Loucy (cell line): ENCODE measurements around the gene C3orf80.
"Not testable (repeated sequence)": the region's sequence is repeated elsewhere in the genome, so short reads cannot be mapped to it uniquely, and the experiment has no call there.

ENCODE experiments used
- H2AFZ ChIP-seq: fragments of 200-600 bp; sonication (generic); 2 replicates; pipeline ENCODE4 v1.6.0; 2016; ENCODE audit warnings: antibody characterized with exemption, mild to moderate bottlenecking, low read length, moderate library complexity
- H3F3A ChIP-seq: fragments of 200-600 bp; 2 replicates; pipeline ENCODE4 v1.6.0; 2016; ENCODE audit warnings: antibody characterized with exemption, low read depth, mild to moderate bottlenecking
- H3K27me3 ChIP-seq: fragments of 200-600 bp; sonication (generic); 2 replicates; pipeline ENCODE4 v1.6.1; 2014; ENCODE audit warnings: low read length, mild to moderate bottlenecking; ENCODE audit not compliant: insufficient read depth, poor library complexity, severe bottlenecking
- H3K36me3 ChIP-seq: fragments of 200-600 bp; sonication (generic); 2 replicates; pipeline ENCODE4 v1.6.1; 2016; ENCODE audit warnings: low read length; ENCODE audit not compliant: insufficient read depth
- H3K4me1 ChIP-seq: fragments of 200-600 bp; sonication (generic); 2 replicates; pipeline ENCODE4 v1.5.1; 2014; ENCODE audit warnings: low read length, mild to moderate bottlenecking; ENCODE audit not compliant: insufficient read depth, poor library complexity, severe bottlenecking
- H3K4me2 ChIP-seq: fragments of 200-600 bp; sonication (generic); 2 replicates; pipeline ENCODE4 v1.6.0; 2014; ENCODE audit warnings: antibody characterized with exemption, low read length, low read depth, mild to moderate bottlenecking; ENCODE audit not compliant: poor library complexity, severe bottlenecking
- H3K4me3 ChIP-seq: fragments of 200-600 bp; sonication (generic); 2 replicates; pipeline ENCODE4 v1.5.1; 2014; ENCODE audit warnings: low read length, mild to moderate bottlenecking, mixed read lengths; ENCODE audit not compliant: poor library complexity, severe bottlenecking
- H3K79me2 ChIP-seq: fragments of 200-600 bp; sonication (generic); 2 replicates; pipeline ENCODE4 v1.6.1; 2014; ENCODE audit warnings: low read length; ENCODE audit not compliant: insufficient read depth
- H3K9ac ChIP-seq: fragments of 200-600 bp; sonication (generic); 2 replicates; pipeline ENCODE4 v1.6.0; 2014; ENCODE audit warnings: mild to moderate bottlenecking, low read depth, low read length, moderate library complexity; ENCODE audit not compliant: poor library complexity, severe bottlenecking
- H3K9me2 ChIP-seq: fragments of 200-600 bp; sonication (generic); replicated peaks from 2 replicates; pipeline ENCODE4 v1.6.1; 2016; ENCODE audit warnings: low read depth, low read length, mixed read lengths
- H3K9me3 ChIP-seq: fragments of 200-600 bp; sonication (generic); 2 replicates; pipeline ENCODE4 v1.6.1; 2014; ENCODE audit warnings: mild to moderate bottlenecking, antibody characterized with exemption, low read length, low read depth; ENCODE audit not compliant: insufficient read depth
- H4K20me1 ChIP-seq: fragments of 200-600 bp; sonication (generic); 2 replicates; pipeline ENCODE4 v1.6.0; 2014; ENCODE audit warnings: antibody characterized with exemption, low read length, mild to moderate bottlenecking; ENCODE audit not compliant: insufficient read depth, poor library complexity, severe bottlenecking
- EZH2phosphoT487 ChIP-seq: fragments of 200-600 bp; IDR thresholded peaks from 2 replicates; pipeline ENCODE4 v1.6.1; 2018; ENCODE audit warnings: antibody characterized with exemption, mild to moderate bottlenecking, moderate library complexity, borderline replicate concordance
- TF ChIP-seq, protein P1 (sequence below): fragments of 200-600 bp; sonication (generic); conservative IDR thresholded peaks from 2 replicates; pipeline ENCODE4 v1.5.1; 2014; ENCODE audit warnings: mild to moderate bottlenecking, antibody characterized with exemption, low read length

C3orf80 gene

DNA sequence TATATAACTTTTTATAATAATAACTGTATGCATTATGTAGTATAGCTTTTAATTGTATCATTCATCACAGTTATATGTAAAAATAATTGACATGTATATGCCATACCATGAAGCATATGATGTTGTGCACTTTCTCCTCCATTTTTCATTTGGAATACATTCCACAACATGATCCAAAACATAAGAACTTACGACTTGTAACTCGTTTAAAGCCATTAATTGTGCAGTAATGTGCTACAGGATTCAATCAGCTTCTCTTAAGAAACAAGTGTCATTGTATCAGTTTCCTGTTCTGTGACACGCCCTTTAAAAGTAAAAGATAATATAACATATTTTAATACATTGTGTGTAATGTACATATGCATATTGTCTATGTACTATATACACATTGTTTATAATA is 2.2 kb downstream of the C3orf80 start:
- TF ChIP-seq EZH2phosphoT487: no peak
- TF ChIP-seq, protein P1, sequence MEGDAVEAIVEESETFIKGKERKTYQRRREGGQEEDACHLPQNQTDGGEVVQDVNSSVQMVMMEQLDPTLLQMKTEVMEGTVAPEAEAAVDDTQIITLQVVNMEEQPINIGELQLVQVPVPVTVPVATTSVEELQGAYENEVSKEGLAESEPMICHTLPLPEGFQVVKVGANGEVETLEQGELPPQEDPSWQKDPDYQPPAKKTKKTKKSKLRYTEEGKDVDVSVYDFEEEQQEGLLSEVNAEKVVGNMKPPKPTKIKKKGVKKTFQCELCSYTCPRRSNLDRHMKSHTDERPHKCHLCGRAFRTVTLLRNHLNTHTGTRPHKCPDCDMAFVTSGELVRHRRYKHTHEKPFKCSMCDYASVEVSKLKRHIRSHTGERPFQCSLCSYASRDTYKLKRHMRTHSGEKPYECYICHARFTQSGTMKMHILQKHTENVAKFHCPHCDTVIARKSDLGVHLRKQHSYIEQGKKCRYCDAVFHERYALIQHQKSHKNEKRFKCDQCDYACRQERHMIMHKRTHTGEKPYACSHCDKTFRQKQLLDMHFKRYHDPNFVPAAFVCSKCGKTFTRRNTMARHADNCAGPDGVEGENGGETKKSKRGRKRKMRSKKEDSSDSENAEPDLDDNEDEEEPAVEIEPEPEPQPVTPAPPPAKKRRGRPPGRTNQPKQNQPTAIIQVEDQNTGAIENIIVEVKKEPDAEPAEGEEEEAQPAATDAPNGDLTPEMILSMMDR: no peak
- H3K4me1 ChIP-seq: no peaks in the 10 kb centered on the region
- no peak overlapping the region for H2AFZ ChIP-seq
- H3K27me3 ChIP-seq: no peaks in the 10 kb centered on the region
- no peaks in the 10 kb centered on the region for H3K9me2 ChIP-seq
- no peak overlapping the region for H3K4me3 ChIP-seq
- H3F3A ChIP-seq: no peaks in the 10 kb centered on the region
- no peaks in the 10 kb centered on the region for H3K79me2 ChIP-seq
- no peaks in the 10 kb centered on the region for H4K20me1 ChIP-seq
- no peaks in the 10 kb centered on the region for H3K36me3 ChIP-seq
- H3K9ac ChIP-seq: no peak overlapping the region
- H3K9me3 ChIP-seq: no peaks in the 10 kb centered on the region
- no peak overlapping the region for H3K4me2 ChIP-seq

DNA sequence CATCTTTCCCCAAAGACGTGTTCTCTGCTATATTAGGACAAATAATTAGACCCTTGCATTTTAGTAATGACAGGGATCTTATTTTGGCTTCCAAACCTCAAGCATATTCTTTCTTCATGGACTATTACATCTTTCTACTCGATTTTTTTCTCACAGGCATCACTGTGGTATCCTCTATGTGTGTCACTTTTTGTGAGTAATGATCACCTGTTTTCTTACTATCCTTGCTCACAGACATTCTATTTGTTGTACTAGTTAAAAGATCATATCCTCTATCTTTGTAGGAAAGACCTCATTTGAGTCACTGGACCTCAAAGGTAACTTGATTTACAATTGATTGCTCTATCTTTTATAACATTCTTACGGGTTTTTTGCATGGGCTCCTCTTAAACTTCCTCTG is 6.8 kb downstream of the C3orf80 start:
- no peaks in the 10 kb centered on the region for H3K79me2 ChIP-seq
- H3K27me3 ChIP-seq: no peaks in the 10 kb centered on the region
- H3K9ac ChIP-seq: no peak overlapping the region
- no peaks in the 10 kb centered on the region for H3K36me3 ChIP-seq
- no peaks in the 10 kb centered on the region for H3K4me1 ChIP-seq
- TF ChIP-seq, protein P1: no peak
- TF ChIP-seq EZH2phosphoT487: no peak
- H3K4me3 ChIP-seq: no peak overlapping the region
- no peaks in the 10 kb centered on the region for H3K9me3 ChIP-seq
- no peaks in the 10 kb centered on the region for H3F3A ChIP-seq
- H3K9me2 ChIP-seq: no peaks in the 10 kb centered on the region
- no peak overlapping the region for H2AFZ ChIP-seq
- H3K4me2 ChIP-seq: no peak overlapping the region
- no peaks in the 10 kb centered on the region for H4K20me1 ChIP-seq

DNA sequence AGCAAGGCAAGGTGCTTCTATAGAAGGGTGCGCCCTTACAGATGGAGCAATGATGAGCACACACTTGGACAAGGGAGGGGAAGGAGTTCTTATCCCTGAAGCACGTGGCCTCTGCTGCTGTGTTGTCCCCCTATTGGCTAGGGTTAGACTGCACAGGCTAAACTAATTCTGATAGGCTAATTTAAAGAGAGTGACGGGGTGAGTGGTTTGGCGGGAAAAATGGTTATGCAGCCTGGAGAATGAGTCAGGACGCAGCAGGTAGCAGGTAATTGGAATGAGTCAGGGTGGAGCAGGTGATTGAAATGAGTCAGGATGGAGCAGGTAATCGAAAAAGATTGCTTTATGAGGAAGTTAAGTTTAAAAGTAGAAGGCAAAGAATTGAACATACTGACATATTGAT is 15.5 kb downstream of the C3orf80 start:
- H3K79me2 ChIP-seq, H3F3A ChIP-seq, H3K4me2 ChIP-seq, H3K4me1 ChIP-seq, H2AFZ ChIP-seq, H3K4me3 ChIP-seq, H3K36me3 ChIP-seq, H4K20me1 ChIP-seq, H3K27me3 ChIP-seq, H3K9ac ChIP-seq, H3K9me2 ChIP-seq, H3K9me3 ChIP-seq: not testable (repeated sequence)

DNA sequence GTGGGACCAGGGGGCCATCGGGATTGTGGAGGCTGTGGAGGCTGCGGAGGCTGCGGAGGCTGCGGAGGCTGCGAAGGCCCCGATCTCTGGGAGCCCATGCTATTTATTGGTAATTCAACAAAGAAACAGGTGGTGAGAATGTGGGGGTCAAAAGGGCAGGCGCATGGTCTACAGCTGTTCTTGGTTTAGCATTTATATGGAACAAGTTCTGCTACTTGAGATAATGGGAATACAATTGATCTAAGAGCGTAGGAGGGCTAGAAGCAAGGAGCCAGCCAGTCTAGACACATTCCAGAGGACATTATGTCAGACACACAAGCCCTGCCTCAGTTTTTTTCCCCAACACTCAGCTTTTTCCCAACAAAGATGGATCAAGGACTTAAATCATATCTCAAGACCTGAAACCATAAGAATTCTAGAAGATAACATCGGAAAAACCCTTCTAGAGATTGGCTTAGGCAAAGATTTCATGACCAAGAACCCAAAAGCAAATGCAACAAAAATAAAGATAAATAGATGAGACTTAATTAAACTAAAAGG is 20.1 kb downstream of the C3orf80 start:
- Histone ChIP-seq H3F3A (no peaks in the 10 kb centered on the region), H4K20me1 (no peaks in the 10 kb centered on the region), H3K9ac (no peak overlapping the region), H3K27me3 (no peaks in the 10 kb centered on the region), H3K4me1 (no peaks in the 10 kb centered on the region), H2AFZ (no peak overlapping the region), H3K4me3 (no peak overlapping the region), H3K9me2 (no peaks in the 10 kb centered on the region), H3K79me2 (no peaks in the 10 kb centered on the region), H3K36me3 (no peaks in the 10 kb centered on the region), H3K9me3 (no peaks in the 10 kb centered on the region), H3K4me2 (no peak overlapping the region)
- TF ChIP-seq EZH2phosphoT487: no peak
- TF ChIP-seq, protein P1: no peak
